Effector CD4-positive, alpha-beta T cell (primary cell): ENCODE results near the gene DPEP1.
A peak's percentile ranks its signal among the peaks of the same experiment; 100 is the strongest.
"Not testable (repeated sequence)": the region's sequence is repeated elsewhere in the genome, so short reads cannot be mapped to it uniquely, and the experiment has no call there.

Experiments used
- DNase-seq: peaks from one replicate; pipeline ENCODE4 v3.0.0-alpha.2; 2020

The DPEP1 gene

DNA sequence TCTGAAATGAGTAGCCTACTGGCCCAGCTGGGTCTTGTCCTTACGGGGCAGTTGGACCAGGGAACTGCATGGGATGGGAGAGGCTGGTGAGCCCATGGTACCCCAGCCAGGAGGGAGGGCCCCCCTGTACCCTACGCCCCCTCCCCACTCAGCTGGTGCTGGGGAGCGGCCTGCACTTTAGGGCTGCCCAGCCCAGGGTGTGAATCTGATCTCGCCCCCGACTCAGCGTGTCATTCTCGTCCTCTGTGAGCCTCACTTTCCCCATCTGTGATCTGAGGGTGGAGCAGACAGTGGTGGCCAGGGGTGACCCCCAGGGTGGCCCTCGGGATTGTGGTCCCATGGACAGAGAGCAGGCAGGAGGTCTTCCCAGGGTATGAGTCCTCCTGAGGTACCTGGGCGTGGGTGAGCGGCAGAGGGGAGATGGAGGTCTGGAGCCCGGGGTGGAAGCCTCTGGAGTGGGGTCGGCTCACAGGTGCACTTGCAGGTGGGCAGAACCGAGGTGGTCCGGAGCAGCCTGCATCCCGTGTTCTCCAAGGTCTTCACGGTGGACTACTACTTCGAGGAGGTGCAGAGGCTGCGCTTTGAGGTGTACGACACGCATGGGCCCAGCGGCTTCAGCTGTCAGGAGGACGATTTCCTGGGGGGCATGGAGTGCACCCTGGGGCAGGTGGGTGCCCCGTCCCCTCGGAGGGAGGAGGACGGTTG lies 36.2 kb upstream of the DPEP1 start:
- no peak for DNase-seq

DNA sequence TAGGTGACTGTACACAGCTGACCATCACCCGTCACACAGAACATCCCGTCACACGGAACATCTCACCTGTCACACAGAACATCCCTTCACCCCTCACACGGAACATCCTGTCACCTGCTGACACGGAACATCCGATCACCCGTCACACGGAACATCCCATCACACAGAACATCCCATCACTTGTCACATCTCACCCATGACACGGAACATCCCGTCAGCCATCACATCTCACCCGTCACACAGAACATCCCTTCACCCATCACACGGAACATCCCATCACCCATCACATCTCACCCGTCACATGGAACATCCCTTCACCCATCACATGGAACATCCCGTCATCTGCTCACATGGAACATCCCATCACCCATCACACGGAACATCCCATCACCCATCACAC lies 34.1 kb upstream of the DPEP1 start:
- no peak for DNase-seq

DNA sequence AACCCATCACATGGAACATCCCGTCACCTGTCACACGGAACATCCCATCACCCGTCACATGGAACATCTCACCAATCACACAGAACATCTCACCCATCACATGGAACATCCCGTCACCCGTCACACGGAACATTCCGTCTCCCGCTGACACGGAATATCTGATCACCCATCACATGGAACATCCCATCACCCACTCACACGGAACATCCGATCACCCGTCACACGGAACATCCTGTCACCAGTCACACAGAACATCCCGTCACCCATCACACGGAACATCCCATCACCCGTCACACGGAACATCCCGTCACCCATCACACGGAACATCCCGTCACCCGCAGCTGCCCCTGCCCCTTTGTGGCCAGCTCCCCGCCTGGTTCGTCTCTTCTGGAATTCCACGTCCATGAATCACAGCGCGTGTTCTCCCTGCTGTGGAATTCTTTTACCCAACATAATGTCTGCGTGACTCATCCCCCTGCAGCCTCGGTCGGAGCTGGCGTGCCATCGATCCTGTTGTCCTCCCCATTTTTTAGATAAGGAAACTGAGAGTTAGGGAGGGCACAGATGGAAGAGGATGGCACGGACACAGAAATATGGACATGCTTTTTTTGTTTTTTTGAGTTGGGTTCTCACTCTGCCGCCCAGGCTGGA lies 32.3 kb upstream of the DPEP1 start:
- DNase-seq: no peak

DNA sequence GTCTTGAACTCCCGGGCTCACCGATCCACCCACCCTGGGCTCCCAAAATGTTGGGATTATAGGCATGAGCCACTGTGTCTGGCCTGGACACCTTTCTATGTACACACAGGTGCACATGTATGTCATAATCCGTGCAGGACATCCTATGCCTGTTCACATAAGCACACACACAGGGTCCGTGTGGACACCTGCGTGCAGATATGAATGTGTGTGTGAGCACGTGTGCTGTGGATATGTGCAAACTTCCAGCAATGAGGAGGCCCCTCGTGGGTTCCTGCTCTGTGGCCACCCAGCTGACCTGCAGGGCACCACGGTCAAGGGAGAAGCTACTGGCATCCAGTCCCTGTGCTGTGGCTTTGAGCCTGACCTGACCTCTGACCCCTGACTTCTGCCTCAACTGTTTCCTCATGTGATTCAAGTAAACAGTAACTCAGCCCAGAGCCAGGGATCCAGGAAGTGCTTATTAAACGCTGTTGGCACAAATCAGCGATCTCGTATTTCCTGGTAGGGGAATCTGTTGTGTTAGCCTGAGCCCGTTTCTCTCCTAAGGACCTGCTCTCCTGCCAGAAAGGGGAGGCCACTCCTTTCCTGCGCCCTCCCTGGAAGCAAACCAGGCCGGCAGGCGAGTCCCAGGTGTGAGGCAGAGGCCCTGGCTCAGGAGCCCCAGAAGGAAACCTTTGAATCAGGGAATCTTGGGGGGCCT lies 31.4 kb upstream of the DPEP1 start:
- DNase-seq: no peak

DNA sequence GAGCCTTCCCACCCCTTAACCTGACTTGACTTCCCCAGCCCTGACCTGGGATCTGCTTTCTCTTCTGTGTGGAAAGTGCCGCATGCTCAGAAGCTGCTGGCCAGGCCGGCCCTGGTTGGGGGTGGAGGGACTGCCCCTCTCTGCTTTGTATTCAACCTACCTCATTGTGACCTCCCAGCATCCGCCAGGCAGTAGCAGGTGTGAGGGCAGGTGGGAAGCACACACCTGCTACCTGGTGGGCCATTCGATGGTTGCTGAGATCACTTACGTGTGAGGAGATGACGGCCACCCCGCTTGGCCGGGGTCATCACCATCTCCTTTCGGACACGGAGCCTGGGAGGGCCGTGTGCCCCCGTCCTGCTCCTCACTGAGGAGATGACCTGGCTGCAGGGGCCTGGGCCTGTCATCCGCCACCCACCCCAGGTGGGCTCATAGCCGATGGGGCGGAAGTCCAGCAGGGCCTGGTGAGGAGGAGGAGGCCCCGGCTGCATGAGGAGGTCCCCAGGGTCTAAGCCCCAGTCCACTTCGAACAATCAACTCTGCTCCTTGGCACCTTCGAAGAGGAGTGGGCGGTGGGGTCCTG lies 30.7 kb upstream of the DPEP1 start:
- DNase-seq: no peak

DNA sequence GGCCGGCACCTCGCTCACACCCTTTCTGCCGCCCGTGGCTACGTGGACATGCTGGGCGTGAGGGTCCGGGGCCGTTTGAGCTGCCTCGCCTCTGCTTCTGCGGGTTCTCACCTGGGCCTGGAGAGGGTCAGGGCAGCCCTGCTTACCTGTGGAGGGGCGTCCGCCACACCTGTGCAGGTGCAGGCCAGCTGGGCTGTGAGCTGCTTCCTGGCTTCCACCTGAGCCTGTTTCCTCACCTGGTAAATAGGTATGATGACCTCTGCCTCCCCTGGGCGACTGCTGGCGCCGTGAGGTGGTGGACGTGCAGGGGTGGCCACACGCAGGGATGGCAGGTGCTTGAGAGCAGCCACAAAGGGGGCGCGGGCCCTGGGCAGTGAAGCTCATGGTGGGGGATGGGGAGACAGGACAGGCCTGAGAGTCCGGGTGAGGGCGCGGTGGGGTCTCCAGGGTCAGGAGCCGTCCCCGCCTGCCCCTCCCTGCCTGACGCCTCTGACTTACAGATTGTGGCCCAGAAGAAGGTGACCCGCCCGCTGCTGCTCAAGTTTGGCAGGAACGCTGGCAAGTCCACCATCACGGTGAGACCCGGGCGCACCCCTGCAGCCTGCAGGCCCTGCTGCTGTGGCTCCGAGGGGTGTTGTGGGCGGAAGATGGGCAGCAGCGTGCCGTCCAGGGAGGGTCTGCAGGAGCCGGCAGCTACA lies 30.1 kb upstream of the DPEP1 start:
- DNase-seq: no peak

DNA sequence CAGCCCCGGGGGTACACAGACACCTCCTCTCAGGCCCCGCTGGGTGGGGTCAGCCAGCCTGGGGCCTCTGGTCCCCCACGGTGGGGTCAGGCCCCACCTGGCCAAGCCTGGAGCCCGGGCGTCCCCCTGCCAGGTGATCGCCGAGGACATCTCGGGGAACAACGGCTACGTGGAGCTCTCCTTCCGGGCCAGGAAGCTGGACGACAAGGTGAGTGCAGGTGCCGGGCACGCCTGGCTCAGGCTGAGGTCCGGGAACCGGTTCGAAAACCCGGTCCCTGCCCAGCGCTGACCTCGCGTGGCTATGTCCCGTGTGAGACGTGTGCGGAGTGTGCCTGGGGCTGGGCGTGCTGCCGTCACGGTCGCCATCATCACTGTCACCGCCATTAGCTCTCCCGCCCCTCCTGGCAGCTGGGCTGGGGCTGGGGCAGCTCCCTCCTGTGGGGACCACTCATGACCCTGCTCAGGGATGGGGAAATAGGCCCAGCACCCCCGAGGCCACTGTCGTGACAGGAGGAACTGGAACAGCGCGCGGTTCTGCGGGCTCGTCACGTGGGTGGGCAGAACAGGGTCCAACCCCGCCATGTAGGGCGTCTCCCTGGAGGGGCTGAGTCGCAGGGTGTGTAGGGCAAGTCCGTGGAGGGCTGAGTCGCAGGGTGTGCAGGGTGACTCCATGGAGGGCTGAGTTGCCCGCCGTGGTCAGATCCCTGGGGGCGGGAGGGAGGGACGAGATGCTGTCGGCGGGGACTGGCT lies 29.4 kb upstream of the DPEP1 start:
- DNase-seq: no peak

DNA sequence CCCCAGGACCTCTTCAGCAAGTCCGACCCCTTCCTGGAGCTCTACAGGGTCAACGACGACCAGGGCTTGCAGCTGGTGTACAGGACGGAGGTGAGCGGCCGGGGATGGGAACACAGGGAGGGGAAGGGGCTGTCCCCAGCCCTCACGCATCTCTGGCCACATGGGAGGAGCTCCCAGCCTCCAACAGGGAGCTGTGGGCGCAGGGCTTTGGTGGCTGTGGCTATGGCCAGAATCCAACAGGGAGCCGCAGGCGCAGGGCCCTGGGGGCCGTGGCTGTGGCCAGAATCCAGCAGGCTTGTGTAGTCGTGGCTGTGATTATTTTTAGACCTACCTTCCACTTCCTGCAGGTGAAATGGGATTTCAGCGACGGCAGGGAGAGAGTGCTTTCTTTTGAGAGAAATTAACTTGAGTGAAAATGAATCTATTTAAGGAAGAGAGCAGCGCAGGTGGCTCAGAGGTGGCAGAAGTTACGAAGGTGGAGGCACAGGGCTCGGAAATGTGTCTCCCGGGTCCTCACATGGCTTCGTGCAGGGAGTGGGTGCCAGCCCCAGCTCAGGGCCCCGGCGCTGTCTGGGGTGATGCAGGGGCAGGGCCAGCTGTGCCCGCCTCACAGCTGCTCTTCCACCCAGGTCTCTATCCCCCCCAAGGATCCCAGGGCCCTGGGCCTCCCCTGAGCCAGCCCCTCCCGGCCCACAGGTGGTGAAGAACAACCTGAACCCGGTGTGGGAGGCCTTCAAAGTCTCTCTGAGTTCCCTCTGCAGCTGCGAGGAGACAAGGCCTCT lies 28.5 kb upstream of the DPEP1 start:
- no peak for DNase-seq

DNA sequence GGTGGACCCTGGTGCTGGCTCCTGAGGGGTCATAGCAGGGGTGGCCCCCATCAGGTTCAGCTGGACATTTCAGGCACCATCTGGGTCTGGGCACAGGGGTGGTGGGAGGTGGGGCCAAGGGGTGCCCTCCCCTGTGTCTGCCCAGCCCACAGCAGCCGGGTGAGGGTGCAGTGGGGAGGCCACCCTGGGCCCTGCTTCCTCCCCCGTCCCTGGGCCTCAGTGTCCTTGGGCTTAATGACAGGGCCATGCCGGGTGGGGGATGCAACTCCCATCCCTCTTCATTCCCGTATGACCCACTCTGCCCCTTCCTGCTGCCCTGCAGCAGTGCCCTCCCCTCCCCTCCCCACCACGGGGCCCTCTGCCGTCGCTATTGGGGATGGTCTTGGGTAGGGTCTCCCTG lies 27.2 kb upstream of the DPEP1 start:
- DNase-seq: no peak

DNA sequence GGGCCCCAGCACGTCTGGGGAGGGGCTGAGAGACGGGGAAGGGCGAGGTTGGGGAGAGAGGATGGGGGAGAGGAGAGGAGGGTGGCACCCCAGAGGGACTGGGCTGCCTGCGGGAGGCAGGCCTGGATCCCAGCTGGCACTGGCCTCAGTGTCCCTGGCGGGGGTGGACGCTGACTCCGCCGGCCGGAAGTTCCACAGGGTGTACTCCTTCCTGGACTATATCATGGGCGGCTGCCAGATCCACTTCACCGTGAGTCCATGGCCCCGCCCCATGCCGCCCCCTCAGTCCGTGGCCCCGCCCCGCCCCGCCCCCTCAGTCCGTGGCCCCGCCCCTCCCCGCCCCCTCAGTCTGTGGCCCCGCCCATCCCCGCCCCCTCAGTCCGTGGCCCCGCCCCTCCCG lies 26.6 kb upstream of the DPEP1 start:
- no peak for DNase-seq

DNA sequence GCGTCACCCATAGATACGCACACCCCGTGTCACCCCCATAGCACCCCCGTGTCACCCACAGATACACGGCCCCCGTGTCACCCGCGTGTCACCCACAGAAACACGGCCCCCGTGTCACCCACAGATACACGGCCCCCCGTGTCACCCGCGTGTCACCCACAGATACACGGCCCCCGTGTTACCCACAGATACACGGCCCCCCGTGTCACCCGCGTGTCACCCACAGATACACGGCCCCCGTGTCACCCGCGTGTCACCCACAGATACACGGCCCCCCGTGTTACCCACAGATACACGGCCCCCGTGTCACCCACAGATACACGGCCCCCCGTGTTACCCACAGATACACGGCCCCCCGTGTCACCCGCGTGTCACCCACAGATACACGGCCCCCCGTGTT lies 25.8 kb upstream of the DPEP1 start:
- not testable (repeated sequence) for DNase-seq

DNA sequence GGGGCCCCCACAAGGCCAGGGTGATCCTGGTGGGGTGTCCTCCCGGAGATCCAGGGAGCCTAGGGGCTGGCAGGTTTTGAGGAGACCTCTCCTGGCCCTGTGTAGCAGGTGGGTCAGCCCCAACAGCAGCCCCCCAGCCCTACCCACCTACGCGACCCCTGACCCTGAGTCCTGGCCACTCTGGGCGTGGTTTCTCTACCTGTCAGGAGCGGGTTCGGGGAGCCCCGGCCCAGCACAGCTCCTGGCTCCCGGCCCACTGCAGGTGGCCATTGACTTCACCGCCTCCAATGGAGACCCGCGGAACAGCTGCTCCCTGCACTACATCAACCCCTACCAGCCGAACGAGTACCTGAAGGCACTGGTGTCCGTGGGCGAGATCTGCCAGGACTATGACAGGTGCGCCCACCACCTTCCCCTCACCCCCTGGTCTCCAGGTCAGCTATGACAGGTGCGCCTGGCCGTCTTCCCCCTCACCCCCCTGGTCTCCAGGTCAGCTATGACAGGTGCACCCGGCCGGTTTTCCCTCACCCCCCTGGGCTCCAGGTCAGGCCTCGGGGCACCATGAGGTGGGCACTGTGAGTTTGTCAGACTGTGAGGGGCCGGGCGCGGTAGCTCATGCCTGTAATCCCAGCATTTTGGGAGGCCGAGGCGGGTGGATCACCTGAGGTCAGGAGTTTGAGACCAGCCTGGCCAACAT lies 24.9 kb upstream of the DPEP1 start:
- no peak for DNase-seq

DNA sequence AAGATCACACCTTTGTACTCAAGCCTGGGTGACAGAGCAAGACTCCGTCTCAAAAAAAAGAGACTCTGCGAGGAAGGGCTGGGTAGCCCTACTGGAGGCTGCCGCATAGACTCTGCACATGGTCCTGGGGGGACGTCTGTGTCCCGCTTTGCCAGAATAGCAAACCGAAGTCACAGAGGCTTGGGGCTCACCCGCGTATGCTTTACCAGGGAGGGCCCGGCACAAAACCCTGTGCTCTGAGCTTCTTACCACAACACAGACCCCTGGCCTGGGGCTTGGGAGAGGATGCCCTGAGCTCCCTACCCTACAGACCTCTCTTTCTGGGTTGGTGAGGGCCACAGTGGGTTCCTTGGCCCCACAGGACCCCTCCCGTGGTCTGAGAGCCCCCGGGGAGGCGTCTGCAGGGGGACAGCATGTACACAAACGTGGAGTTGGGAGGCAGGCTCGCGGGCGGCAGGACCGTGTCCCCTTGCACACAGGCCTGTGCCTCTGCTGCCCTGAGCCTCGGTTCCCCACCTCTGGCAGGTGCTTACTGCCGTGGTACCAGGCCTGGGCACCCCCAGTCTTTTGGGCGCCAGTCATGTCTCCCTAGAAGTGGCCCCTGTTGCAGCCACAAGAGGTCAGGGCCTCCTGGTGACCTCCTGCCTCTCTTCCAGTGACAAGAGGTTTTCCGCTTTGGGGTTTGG lies 24.1 kb upstream of the DPEP1 start:
- no peak for DNase-seq

DNA sequence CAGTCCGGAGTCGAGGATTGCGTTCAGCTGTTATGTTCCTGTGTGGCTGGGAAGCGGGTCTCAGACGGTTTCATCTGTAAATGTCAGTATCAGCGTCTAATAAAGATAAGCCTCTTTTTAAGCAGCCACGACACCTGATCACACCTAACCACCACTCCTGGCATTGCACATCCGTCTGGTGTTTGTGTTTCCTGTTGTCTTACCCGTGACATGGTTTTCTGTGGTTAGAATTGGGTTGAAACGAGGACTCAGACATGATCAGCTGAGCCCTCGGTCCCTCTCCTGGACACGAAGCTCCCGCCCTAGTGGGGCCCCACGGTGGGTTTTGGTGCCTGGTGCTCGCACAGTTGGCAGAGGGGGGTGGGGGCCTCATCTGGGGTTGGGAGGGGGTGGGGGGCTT lies 19.6 kb upstream of the DPEP1 start:
- peak; percentile 35 for DNase-seq

DNA sequence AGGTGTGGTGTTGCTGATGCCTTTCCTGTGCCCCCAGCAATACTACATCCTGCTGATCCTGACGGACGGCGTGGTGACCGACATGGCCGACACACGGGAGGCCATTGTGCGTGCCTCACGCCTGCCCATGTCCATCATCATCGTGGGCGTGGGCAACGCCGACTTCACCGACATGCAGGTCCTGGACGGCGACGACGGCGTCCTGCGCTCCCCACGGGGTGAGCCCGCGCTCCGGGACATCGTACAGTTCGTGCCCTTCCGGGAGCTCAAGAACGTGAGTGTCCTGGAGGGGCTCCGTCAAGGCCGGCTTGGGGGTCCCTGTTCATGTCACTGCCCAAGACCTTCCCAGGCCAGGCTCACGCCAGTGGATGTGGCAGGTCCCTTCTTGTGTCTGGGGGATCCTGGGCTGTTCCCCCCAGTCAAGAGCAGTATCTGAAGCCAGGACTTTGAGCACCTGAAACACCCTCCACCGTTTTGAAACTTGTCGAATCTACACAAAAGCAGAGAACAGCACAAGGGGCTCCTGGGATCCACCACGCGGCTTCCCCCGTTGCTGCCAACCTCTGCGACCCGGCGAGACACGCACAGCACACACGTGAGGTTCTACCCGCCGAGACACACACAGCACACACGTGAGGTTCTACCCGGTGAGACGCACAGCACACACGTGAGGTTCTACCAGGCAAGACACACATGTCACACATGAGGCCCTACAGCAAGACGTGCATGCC lies 17.9 kb upstream of the DPEP1 start:
- DNase-seq: no peak

DNA sequence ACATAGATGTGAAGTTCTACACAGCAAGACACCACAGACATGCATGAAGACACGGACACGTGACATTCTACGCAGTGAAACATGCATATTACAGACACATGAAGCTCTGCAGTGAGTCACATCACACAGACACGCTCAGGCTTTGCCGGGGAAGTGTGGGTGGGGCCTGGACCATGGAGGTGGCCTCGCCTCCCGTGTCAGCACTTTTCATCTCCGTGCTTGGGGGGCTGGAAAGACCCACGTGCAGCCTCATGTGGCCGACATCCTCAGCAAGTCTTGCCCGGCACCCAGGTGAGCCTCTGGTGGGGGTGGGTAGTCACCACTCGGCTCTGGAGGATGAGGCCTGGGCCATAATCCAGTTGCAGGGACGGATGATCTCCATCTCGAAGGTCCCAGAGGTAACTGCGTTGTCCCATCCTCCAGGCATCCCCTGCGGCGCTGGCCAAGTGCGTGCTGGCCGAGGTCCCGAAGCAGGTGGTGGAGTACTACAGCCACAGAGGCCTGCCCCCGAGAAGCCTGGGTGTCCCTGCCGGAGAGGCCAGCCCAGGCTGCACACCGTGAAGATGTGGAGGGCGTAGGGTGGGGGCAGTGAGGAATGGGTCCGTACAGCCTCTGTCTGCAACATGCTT lies 17.3 kb upstream of the DPEP1 start:
- no peak for DNase-seq

DNA sequence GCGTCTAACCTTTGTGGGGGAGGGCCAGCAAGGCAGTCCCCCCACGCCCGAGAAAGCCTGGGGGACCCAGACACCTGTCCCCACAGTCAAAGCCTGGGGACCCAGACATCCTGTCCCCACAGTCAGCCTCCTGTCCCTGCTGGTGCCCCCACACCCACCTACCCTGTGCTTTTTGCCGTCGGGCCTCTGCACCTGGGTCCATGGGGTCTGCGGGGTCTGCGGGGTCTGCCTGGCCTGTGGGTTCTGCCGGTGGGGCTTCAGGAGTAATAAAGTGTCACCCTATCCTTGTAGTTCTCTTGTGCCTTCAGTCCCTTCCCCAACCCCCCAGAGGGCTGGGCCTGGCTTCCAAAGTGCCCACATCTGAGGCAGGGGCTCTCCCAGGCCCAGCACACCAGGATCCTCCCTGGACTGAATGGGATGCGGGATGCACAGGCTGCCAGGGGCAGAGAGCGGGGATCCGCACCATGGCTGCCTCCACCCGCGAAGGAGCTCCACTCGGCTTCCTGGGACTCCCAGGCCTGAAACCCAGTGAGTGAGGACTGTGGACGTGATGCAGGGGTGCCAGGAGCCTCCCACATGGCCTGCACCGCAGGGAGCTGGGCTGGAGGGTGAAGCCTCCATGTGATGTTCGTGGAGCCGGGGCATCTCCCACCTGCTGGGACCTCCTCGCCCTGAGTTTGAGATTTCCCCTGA lies 16.3 kb upstream of the DPEP1 start:
- no peak for DNase-seq

DNA sequence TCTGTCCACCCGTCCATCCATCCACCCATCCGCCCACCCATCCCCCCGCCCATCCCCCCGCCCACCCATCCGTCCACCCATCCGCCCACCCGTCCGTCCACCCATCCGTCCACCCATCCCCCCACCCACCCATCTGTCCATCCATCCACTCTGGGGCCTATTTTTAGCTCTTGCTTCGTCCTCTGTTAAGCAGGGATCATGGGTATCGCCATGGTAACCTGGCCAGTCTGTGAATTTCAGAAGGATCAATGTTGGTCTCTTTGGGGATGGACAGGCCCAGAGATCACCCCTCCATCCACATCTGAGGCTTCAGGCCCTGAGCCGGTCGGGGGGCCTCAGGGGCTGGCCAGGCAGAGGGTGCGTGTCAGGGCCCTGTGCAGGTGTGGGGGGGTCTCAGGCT lies 15.2 kb upstream of the DPEP1 start:
- DNase-seq: no peak

DNA sequence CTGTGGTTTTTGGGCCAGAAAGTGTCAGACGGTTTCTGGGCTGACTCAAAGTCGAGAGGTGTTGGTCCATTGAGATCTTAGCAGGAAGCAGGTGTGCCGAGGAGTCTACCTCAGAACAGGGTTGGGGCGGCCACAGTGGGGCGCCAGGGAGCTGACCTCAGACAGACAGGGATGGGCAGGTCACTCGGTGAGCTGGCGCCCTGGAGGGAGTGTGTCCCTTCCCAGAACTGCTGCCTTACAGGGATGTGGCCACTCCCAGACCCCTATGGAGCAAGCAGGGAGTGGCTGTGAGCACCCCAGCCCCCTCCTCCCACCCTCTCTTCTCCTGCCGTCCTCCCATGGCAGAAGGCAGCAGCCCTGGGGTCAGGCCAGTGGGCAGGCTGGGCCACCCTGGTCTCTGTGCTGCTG lies 14.0 kb upstream of the DPEP1 start:
- DNase-seq: no peak
